ENCODE measurements around the gene DNAJC13. TPM values are rescaled to one million over a fixed set of nuclear protein-coding genes. Genes with fewer than 3 reads are reported as not detected.
"Not testable (repeated sequence)": the region's sequence is repeated elsewhere in the genome, so short reads cannot be mapped to it uniquely, and the experiment has no call there.

The DNAJC13 gene
- polyA plus RNA-seq, 4 donors: 10.1 to 46.6 (median 14.2) TPM

DNA sequence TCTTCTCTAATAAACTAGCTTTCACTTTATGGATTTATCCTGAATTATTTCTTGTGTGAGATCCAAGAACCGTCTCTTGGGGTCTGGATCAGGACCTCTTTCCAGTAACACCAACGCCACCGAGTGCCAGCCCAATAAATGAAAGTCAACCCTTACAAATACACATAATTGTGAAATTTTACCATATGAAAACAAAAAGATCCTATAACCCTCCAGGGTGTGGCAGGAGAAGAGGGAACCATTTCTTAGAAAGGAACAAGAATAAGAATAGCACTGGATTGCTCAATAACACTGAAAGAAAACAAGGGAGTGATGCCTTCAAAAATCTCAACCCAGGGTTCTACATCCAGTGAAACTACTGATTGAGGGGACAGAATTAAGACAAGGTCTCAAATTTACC, 128.2 kb downstream of the DNAJC13 start:
- no peak for DNase-seq
- 83 to 94% (median 89%) methylated on average over 3 of the region's 3 CpGs for WGBS, 3 donors
- H3K27ac ChIP-seq (ENCODE audit: low read depth in 1 of 3, low read length in 2 of 3): no peak overlapping the region

DNA sequence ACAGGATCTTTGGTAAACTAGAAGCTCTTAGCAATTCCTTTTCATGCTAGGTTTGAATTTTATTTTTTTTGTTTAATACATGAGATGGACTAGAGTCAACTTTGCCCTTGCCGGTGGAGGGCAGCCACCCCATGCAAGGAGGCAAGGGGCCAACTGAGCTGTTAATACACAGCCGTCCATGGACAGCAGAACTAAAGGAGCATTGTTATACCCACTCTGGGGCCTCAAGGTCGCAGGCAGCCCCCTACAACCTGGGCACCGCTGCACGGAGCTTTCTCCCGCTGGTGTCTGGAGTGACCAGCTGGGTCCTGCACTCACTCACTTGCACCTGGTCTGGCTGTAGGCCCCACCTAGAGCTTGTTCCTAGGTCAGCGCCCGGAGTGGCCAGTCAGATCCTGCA, 131.9 kb downstream of the DNAJC13 start:
- FAIRE-seq (no peak), DNase-seq (no peak)
- Histone ChIP-seq H3K9me3 (ENCODE audit: control insufficient read depth in 2 of 2, insufficient read depth in 1 of 2, low read depth in 1 of 2, low read length in 1 of 2) (peaks cover 0 to 6% of the 10 kb centered on the region in 2 donors), H3K27me3 (ENCODE audit: control insufficient read depth in 3 of 3, insufficient read depth in 3 of 3, low read length in 3 of 3) (no peaks in the 10 kb centered on the region), H3K36me3 (ENCODE audit: control insufficient read depth in 3 of 3, insufficient read depth in 2 of 3, low read depth in 1 of 3, low read length in 3 of 3) (no peaks in the 10 kb centered on the region), H3K4me3 (ENCODE audit: low read depth in 1 of 3, low read length in 3 of 3) (no peak overlapping the region), H3K27ac (ENCODE audit: low read depth in 1 of 3, low read length in 2 of 3) (no peak overlapping the region), H3K4me1 (ENCODE audit: control insufficient read depth in 3 of 3, insufficient read depth in 2 of 3, low read depth in 1 of 3, low read length in 2 of 3) (peaks cover 0 to 3% (median 0%) of the 10 kb centered on the region in 3 donors)
- 86 to 94% (median 92%) methylated on average over 8 of the region's 8 CpGs for WGBS, 3 donors

More for the DNA sequence above, 128.2 kb downstream of the DNAJC13 start:
- Histone ChIP-seq H3K4me3 (ENCODE audit: low read depth in 1 of 3, low read length in 3 of 3) (no peak overlapping the region), H3K4me1 (ENCODE audit: control insufficient read depth in 3 of 3, insufficient read depth in 2 of 3, low read depth in 1 of 3, low read length in 2 of 3) (peaks cover 0 to 3% (median 0%) of the 10 kb centered on the region in 3 donors), H3K27me3 (ENCODE audit: control insufficient read depth in 3 of 3, insufficient read depth in 3 of 3, low read length in 3 of 3) (no peaks in the 10 kb centered on the region), H3K9me3 (ENCODE audit: control insufficient read depth in 2 of 2, insufficient read depth in 1 of 2, low read depth in 1 of 2, low read length in 1 of 2) (peaks cover 0 to 6% of the 10 kb centered on the region in 2 donors), H3K36me3 (ENCODE audit: control insufficient read depth in 3 of 3, insufficient read depth in 2 of 3, low read depth in 1 of 3, low read length in 3 of 3) (peaks cover 0 to 8% (median 1%) of the 10 kb centered on the region in 3 donors)
- no peak for FAIRE-seq

DNA sequence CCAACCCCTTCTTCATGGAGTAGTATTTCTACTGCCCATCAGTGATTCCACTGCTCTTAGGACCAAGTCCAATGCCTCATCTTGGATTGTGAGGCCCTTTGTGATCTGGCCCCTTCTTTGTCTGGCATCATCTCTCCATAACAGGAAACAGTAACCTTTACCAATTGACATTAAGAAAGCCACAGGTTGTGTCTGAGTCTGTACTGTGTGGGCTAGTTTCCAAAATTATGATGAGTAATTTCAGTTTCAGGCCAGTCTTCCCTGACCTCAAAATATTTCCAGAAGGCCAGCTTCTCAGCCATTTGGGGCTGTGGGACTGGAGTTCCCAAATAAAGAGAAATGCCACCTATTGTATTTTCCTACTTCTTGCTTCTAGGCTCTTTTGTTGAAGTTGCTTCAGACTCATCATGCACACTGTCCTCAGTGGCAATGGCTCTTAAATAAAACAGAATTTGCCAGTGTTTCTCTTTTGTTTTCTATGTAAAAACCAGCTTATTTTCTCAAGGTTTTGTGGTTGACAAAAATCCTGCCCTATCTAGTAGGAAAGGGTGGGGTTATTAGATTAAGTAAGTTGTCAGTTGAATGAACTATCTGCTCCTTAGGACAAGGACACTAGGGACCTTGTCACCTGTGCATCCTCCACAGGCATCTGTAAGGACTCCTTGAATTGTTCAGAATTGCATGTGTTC, 132.7 kb downstream of the DNAJC13 start:
- no peaks in the 10 kb centered on the region for H3K27me3 ChIP-seq (ENCODE audit: control insufficient read depth in 3 of 3, insufficient read depth in 3 of 3, low read length in 3 of 3)
- peaks cover 0 to 3% (median 0%) of the 10 kb centered on the region in 3 donors for H3K4me1 ChIP-seq (ENCODE audit: control insufficient read depth in 3 of 3, insufficient read depth in 2 of 3, low read depth in 1 of 3, low read length in 2 of 3)
- no peak overlapping the region for H3K4me3 ChIP-seq (ENCODE audit: low read depth in 1 of 3, low read length in 3 of 3)
- no peak overlapping the region for H3K27ac ChIP-seq (ENCODE audit: low read depth in 1 of 3, low read length in 2 of 3)
- DNase-seq (no peak), FAIRE-seq (no peak)
- H3K36me3 ChIP-seq (ENCODE audit: control insufficient read depth in 3 of 3, insufficient read depth in 2 of 3, low read depth in 1 of 3, low read length in 3 of 3): no peaks in the 10 kb centered on the region
- H3K9me3 ChIP-seq (ENCODE audit: control insufficient read depth in 2 of 2, insufficient read depth in 1 of 2, low read depth in 1 of 2, low read length in 1 of 2): peaks cover 0 to 6% of the 10 kb centered on the region in 2 donors

DNA sequence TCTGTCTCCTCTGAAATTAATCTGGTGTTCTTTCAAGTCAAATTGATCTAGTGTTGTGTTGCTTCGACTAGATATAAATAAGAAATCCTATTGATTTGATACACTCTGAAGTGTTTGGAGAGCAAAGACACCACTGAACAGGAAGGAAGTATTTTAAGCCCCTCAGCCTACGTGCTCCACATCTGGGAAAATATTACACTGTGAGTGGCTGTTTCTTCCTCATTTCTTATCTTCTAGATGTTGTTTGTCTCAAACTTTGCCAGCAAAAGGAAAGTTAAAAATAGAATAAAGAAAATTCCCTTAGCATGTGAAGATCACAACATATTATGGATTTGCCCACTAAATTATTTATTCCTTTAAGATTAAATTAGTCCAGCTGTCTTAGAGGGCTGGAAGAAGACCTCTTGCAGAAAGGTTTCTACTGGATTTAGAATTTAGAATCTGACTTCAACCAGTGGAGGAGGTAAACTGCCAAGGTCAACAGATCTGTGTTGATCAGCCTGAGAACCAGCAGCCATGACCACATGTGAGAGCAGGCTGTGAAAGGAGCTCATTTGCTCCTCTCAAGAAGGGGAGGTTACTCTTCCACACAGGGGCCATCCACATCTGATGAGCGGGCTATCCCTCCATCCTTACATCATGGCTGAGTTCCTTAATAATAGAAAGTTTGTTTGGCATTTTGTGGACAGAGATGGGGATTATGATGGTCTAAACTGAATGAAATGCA, 133.4 kb downstream of the DNAJC13 start:
- FAIRE-seq: no peak
- H3K4me1 ChIP-seq (ENCODE audit: control insufficient read depth in 3 of 3, insufficient read depth in 2 of 3, low read depth in 1 of 3, low read length in 2 of 3): peaks cover 0 to 3% (median 0%) of the 10 kb centered on the region in 3 donors
- no peaks in the 10 kb centered on the region for H3K27me3 ChIP-seq (ENCODE audit: control insufficient read depth in 3 of 3, insufficient read depth in 3 of 3, low read length in 3 of 3)
- 65 to 73% (median 70%) methylated on average over 3 of the region's 3 CpGs for WGBS, 3 donors
- peaks cover 0 to 6% of the 10 kb centered on the region in 2 donors for H3K9me3 ChIP-seq (ENCODE audit: control insufficient read depth in 2 of 2, insufficient read depth in 1 of 2, low read depth in 1 of 2, low read length in 1 of 2)
- no peak overlapping the region for H3K27ac ChIP-seq (ENCODE audit: low read depth in 1 of 3, low read length in 2 of 3)
- no peak overlapping the region for H3K4me3 ChIP-seq (ENCODE audit: low read depth in 1 of 3, low read length in 3 of 3)
- no peak for DNase-seq
- peaks cover 0 to 2% (median 0%) of the 10 kb centered on the region in 3 donors for H3K36me3 ChIP-seq (ENCODE audit: control insufficient read depth in 3 of 3, insufficient read depth in 2 of 3, low read depth in 1 of 3, low read length in 3 of 3)

DNA sequence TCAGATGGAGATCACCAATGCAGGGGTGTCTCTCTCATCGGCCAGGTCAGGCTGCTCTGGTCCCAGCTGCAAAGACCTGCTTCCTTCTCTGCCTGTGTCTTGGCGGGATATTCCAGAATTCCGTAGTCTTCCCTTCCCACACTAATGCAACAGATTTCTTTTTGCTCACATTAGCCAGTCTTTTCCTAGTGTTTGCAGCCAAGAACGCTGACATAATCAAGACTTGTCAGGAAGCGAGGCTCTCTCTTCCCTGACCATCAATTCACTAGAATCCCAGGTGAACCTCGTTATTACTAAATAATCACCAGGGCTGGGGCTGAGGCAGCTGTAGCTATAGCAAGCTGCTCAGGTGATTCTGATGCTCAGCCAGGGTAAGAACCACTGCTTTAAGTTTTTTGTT, 136.5 kb downstream of the DNAJC13 start:
- no peak for FAIRE-seq
- Histone ChIP-seq H3K9me3 (ENCODE audit: control insufficient read depth in 2 of 2, insufficient read depth in 1 of 2, low read depth in 1 of 2, low read length in 1 of 2) (no peaks in the 10 kb centered on the region), H3K36me3 (ENCODE audit: control insufficient read depth in 3 of 3, insufficient read depth in 2 of 3, low read depth in 1 of 3, low read length in 3 of 3) (peaks cover 0 to 12% (median 5%) of the 10 kb centered on the region in 3 donors), H3K4me3 (ENCODE audit: low read depth in 1 of 3, low read length in 3 of 3) (no peak overlapping the region), H3K4me1 (ENCODE audit: control insufficient read depth in 3 of 3, insufficient read depth in 2 of 3, low read depth in 1 of 3, low read length in 2 of 3) (peaks cover 0 to 3% (median 0%) of the 10 kb centered on the region in 3 donors), H3K27me3 (ENCODE audit: control insufficient read depth in 3 of 3, insufficient read depth in 3 of 3, low read length in 3 of 3) (no peaks in the 10 kb centered on the region), H3K27ac (ENCODE audit: low read depth in 1 of 3, low read length in 2 of 3) (no peak overlapping the region)
- 80 to 90% (median 85%) methylated on average over 6 of the region's 6 CpGs for WGBS, 3 donors
- DNase-seq: no peak

DNA sequence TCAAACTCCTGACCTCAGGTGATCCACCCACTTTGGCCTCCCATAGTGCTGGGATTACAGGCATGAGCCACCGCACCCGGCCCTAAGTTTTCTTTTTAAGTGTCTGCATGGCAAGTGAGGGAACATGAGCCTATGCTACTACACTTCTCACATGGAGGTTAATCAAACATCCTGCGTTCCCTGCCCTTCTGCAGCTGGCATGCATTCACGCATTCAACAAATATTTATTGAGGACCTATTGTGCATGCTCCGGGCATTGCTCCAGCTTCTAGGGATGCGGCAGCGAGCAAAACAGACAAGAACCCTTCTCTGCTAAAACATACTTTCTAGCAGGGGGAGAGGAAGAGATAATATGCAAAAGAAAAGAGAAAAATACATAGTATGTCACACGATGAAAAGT, 137.1 kb downstream of the DNAJC13 start:
- Histone ChIP-seq H3K27ac (ENCODE audit: low read depth in 1 of 3, low read length in 2 of 3) (no peak overlapping the region), H3K4me3 (ENCODE audit: low read depth in 1 of 3, low read length in 3 of 3) (no peak overlapping the region), H3K27me3 (ENCODE audit: control insufficient read depth in 3 of 3, insufficient read depth in 3 of 3, low read length in 3 of 3) (no peaks in the 10 kb centered on the region), H3K36me3 (ENCODE audit: control insufficient read depth in 3 of 3, insufficient read depth in 2 of 3, low read depth in 1 of 3, low read length in 3 of 3) (peaks cover 0 to 12% (median 5%) of the 10 kb centered on the region in 3 donors), H3K9me3 (ENCODE audit: control insufficient read depth in 2 of 2, insufficient read depth in 1 of 2, low read depth in 1 of 2, low read length in 1 of 2) (no peaks in the 10 kb centered on the region), H3K4me1 (ENCODE audit: control insufficient read depth in 3 of 3, insufficient read depth in 2 of 3, low read depth in 1 of 3, low read length in 2 of 3) (peaks cover 0 to 3% (median 0%) of the 10 kb centered on the region in 3 donors)
- FAIRE-seq (no peak), DNase-seq (no peak)
- WGBS, 3 donors: 58 to 68% (median 66%) methylated on average over 8 of the region's 8 CpGs

DNA sequence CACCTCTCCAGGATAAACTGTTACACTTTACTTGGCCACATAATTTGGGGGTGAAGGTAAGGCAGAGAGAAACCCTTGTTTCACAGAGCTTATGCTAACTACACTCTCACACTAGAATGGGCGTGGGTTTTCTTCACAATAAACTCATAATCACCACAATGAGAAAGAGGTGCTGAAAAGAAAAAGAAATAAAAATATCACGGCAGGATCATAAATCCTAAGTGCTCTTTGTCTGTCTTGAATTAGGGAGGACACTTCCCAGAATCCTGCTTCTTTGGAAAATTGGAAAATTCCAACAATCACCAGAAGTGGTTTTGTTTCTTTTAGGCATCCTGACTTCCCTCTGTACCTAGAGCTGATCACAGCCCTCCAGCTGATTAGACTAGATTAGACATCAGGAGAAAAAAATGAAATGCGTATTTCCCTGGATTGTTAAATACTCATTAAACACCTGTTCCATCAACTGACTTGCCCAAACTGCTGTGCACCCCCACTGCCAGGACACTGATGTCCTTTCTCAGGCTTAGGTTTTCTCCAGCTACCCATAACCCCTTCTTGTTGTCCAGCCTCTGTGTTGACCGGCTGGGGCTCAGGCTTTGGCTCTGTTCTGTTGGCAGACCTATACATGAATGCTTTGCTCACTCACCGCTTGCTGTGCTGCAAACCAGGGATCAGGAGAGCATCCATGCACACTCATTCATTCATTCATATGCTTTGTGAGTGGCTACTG, 138.2 kb downstream of the DNAJC13 start:
- Histone ChIP-seq H3K27me3 (ENCODE audit: control insufficient read depth in 3 of 3, insufficient read depth in 3 of 3, low read length in 3 of 3) (no peaks in the 10 kb centered on the region), H3K36me3 (ENCODE audit: control insufficient read depth in 3 of 3, insufficient read depth in 2 of 3, low read depth in 1 of 3, low read length in 3 of 3) (peaks cover 0 to 12% (median 8%) of the 10 kb centered on the region in 3 donors), H3K9me3 (ENCODE audit: control insufficient read depth in 2 of 2, insufficient read depth in 1 of 2, low read depth in 1 of 2, low read length in 1 of 2) (no peaks in the 10 kb centered on the region), H3K4me1 (ENCODE audit: control insufficient read depth in 3 of 3, insufficient read depth in 2 of 3, low read depth in 1 of 3, low read length in 2 of 3) (no peaks in the 10 kb centered on the region), H3K27ac (ENCODE audit: low read depth in 1 of 3, low read length in 2 of 3) (no peak overlapping the region), H3K4me3 (ENCODE audit: low read depth in 1 of 3, low read length in 3 of 3) (no peak overlapping the region)
- no peak for DNase-seq
- no peak for FAIRE-seq
- 74 to 77% (median 76%) methylated on average over 5 of the region's 5 CpGs for WGBS, 3 donors

DNA sequence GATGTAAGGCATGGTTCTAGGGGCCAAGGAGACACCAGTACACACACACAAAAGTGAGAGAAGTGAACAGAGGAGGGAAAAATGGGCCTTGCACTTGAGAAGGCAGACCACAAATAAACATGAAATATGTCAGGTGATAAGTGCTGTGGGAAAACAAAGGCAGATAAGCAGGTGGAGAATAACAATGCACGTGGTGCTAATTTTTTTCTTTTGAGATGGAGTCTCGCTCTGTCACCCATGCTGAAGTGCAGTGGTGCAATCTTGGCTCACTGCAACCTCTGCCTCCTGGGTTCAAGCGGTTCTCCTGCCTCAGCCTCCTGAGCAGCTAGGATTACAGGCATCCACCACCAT, 138.7 kb downstream of the DNAJC13 start:
- H3K4me1 ChIP-seq (ENCODE audit: control insufficient read depth in 3 of 3, insufficient read depth in 2 of 3, low read depth in 1 of 3, low read length in 2 of 3); DNase-seq; FAIRE-seq; H3K9me3 ChIP-seq (ENCODE audit: control insufficient read depth in 2 of 2, insufficient read depth in 1 of 2, low read depth in 1 of 2, low read length in 1 of 2); H3K4me3 ChIP-seq (ENCODE audit: low read depth in 1 of 3, low read length in 3 of 3); H3K27ac ChIP-seq (ENCODE audit: low read depth in 1 of 3, low read length in 2 of 3); H3K27me3 ChIP-seq (ENCODE audit: control insufficient read depth in 3 of 3, insufficient read depth in 3 of 3, low read length in 3 of 3): not testable (repeated sequence)
- 82 to 84% (median 84%) methylated on average over 3 of the region's 3 CpGs for WGBS, 3 donors
- H3K36me3 ChIP-seq (ENCODE audit: control insufficient read depth in 3 of 3, insufficient read depth in 2 of 3, low read depth in 1 of 3, low read length in 3 of 3): peaks cover 0 to 14% (median 12%) of the 10 kb centered on the region in 3 donors
